Fibroblast of skin of right biceps (primary cell): ENCODE results near the gene SFXN2.
"Not testable (repeated sequence)": the region's sequence is repeated elsewhere in the genome, so short reads cannot be mapped to it uniquely, and the experiment has no call there.

Source experiments
- DNase-seq: peaks from one replicate; pipeline ENCODE4 v3.0.0-alpha.2; 2013

Gene SFXN2

GRCh38 chr10:102758240-102758932 lies 44.0 kb downstream of the SFXN2 start:
- DNase-seq, result no peak

- DNase-seq, result not testable (repeated sequence)
Observed at GRCh38 chr10:102758933-102759262, 44.5 kb downstream of the SFXN2 start.

GRCh38 chr10:102759497-102760210 lies 45.2 kb downstream of the SFXN2 start:
- DNase-seq, result no peak

- DNase-seq, result peak; percentile 23
Observed at GRCh38 chr10:102761981-102762380, 47.5 kb downstream of the SFXN2 start.

GRCh38 chr10:102762401-102763015 lies 48.1 kb downstream of the SFXN2 start:
- no peak for DNase-seq

GRCh38 chr10:102763037-102763607 lies 48.7 kb downstream of the SFXN2 start:
- no peak for DNase-seq

- peak; percentile 32 for DNase-seq
Observed at GRCh38 chr10:102764470-102765161, 50.2 kb downstream of the SFXN2 start.

GRCh38 chr10:102765336-102765735 lies 50.9 kb downstream of the SFXN2 start:
- DNase-seq, result no peak

GRCh38 chr10:102767428-102768160 lies 53.2 kb downstream of the SFXN2 start:
- no peak for DNase-seq

- no peak for DNase-seq
Observed at GRCh38 chr10:102769375-102770107, 55.1 kb downstream of the SFXN2 start.

- no peak for DNase-seq
Observed at GRCh38 chr10:102770108-102770482, 55.7 kb downstream of the SFXN2 start.

- no peak for DNase-seq
Observed at GRCh38 chr10:102770792-102771191, 56.4 kb downstream of the SFXN2 start.

GRCh38 chr10:102773320-102773719 lies 58.9 kb downstream of the SFXN2 start:
- peak; percentile 62 for DNase-seq

- no peak for DNase-seq
Observed at GRCh38 chr10:102773986-102774385, 59.5 kb downstream of the SFXN2 start.

GRCh38 chr10:102775201-102775934 lies 60.9 kb downstream of the SFXN2 start:
- no peak for DNase-seq

GRCh38 chr10:102775935-102776669 lies 61.7 kb downstream of the SFXN2 start:
- DNase-seq, result peak; percentile 91

- peak; percentile 98 for DNase-seq
Observed at GRCh38 chr10:102776779-102777456, 62.5 kb downstream of the SFXN2 start.

- no peak for DNase-seq
Observed at GRCh38 chr10:102777711-102778453, 63.4 kb downstream of the SFXN2 start.

GRCh38 chr10:102778781-102779180 lies 64.3 kb downstream of the SFXN2 start:
- DNase-seq, result no peak
